Islet of Langerhans (tissue), 1 donor: ENCODE results near the gene IMMT.
"Not testable (repeated sequence)": the region's sequence is repeated elsewhere in the genome, so short reads cannot be mapped to it uniquely, and the experiment has no call there.

Experiments used
- FAIRE-seq: peaks from one replicate; lab custom pipeline; 2011; peaks lifted over from hg19 to GRCh38; lab: Jason Lieb, UNC

Gene IMMT

DNA sequence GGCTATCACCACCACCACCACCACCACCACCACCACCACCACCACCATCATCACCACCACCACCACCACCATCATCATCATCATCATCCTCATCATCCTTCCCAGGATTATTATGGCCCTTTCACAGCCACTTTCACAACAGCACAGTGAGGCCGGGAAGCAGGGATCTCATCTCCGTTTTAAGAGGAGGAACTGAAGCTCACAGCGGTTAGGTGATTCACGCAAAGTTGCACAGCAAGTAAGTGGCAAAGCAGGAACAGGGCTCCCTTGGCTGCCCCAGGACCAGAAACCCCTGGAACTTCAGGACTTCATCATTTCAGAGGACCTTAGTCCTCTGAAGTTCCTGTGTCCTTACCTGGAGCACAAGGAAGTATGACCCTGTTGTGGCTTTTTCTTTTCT is 30.8 kb upstream of the IMMT start:
- no peak for FAIRE-seq

DNA sequence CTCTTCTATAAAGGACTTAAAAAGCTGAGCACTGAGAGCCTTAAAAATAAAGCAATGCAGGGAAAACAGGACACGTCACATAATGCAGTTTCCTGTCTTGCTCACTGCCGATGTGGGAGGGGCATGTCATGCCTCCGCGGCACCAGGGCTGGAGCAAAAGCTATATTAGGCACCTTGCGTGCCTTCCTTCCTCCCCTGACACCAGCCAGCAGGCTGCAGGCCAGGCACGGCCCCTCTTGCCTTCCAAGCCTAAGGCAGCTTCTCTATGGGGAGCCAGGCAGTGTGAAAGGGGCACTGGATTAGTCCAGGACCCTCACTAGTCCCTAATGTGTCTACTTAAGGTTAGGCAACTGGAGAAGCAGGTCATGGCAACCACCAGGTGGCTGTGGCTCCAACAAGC is 30.3 kb upstream of the IMMT start:
- FAIRE-seq, result no peak

DNA sequence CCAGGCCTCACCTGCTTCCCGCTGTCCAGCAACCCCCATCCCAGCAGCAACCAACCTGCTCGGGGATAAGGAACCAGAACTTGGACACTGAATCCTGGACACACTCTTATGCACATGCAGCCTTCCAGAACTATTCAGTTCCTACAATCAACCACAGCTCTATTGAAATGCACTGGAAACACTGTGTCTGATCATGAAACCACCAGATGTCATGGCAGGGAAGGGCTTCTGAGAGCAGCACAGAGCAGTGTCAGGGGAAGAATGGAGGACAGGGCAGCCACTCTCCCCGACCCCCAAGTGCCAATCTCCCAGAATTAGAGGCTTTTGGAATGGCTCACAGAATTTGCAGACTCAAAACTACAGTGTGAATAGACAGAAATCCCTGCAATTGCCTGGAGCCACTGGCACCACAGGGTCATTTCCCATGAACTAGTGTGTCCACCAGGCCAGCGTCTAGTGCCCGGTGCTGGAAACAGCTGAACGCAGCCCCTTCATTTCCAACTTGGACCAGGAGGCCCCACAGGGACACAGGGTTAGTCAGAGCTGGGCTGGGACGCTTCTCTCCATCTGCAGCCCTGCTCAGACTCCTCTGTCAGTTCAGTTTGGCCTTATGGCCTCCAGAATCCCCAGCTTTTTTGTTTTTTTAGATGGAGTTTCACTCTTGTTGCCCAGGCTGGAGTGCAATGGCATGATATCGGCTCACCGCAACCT is 29.5 kb upstream of the IMMT start:
- no peak for FAIRE-seq

DNA sequence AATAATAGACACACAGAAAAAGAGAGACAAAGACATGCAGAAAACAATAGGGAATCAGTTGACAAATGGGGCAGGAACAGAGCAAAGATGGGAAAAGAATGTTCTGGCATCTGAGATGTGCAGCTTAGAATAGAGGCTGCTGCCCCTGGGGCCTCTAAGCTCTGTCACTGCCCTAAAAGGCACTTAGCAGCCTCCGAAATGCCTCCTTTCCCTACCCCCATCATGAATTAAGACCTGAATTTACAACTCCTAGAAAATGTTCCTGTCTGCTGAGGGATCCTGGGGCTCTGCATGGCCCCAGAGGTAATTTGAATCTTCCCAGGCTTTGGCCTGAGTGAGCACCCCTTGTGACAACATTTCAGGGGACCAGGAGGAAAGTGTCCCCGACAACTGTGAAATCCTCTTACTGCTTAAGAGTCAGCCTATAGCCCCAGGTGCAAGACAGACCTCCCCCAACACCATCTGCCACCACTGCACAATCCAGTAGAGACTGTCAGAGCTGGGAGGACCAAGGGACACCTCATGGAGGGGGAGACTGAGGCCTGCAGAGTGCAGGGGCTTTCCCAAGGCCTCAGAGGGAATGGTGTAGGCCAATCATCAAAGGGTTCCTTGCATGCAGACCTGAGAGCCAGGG is 28.8 kb upstream of the IMMT start:
- no peak for FAIRE-seq

DNA sequence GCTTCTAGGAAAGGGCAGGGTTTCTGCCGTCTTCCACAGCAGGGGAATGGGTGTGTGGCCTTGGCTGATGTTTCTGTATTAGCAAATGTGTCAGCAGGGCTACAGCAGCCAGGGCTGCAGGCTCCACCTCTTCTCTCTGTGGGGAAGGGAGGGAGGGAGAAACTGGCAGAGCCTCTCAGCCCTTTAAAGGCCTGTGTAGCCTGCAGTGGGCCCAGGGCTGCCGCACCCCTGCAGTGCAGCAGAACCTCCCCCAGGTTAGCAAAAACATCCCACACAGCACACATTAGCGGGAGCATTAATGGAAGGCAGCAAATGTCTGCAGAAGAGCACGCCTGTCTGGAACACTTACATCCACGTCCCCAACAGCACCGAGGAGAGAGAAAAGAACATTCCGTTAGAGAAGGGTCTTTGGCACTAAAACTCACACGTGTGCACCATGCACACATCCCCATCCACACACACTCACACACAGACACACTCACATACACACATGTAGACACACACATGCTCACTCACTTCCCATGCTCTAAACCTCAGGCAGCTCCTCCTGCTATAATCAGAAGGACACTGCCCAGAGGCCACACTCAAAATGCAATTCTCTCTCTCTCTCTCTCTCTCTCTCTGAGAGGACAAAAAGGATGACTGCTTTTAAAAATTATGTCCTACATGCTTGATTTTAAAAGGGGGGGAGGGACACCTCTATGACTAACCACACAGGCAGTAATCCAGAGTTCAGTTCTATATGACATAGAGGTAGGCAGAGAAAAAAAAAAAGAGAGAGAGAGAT is 28.1 kb upstream of the IMMT start:
- FAIRE-seq, result no peak

DNA sequence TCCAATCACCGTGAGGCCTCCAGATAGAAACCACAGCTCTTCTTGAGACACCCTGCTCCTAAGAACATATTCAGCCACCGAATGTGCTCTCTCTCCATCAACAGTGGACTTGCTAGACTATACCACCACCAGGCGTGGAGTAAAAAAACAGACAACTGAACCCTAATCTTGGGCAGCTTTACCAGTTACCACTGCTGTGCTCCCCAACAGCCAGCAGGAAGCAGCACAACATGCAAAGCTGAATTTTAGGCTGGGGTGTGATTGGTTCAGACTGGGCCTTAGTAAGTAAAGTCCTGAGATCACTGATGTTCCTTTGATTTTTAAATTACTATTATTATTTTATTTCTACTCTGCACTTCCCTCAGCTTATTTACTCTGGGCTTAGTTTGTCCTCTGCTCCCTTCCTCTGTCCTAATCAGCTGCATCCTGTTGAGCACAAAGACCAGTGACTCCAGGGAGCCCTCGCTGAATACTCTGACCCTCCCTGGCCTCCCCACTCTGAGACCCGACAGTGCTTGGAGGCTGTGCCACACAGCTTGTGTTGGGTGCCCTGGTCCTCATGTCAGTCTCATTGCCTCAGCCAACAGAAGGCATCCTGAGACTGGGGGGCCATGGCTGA is 25.9 kb upstream of the IMMT start:
- FAIRE-seq, result no peak

DNA sequence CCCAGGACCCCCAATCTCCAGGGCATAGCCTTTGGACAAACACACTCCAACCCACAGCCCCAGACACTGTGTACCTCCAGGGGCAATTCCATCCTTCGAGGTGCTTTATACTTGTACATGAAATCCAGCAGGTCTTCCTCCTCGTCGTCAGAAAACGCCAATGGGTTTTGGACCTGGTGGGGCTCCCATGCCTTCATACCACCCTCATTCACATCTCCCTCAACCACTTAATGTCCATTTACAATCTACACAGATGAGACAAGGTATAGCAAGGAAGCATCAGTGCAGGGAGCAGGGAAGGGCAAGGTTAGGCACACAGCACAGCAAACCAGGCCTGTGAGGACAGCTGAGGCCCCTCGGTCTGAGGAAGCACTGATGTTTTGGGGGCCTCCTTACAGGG is 24.6 kb upstream of the IMMT start:
- no peak for FAIRE-seq

DNA sequence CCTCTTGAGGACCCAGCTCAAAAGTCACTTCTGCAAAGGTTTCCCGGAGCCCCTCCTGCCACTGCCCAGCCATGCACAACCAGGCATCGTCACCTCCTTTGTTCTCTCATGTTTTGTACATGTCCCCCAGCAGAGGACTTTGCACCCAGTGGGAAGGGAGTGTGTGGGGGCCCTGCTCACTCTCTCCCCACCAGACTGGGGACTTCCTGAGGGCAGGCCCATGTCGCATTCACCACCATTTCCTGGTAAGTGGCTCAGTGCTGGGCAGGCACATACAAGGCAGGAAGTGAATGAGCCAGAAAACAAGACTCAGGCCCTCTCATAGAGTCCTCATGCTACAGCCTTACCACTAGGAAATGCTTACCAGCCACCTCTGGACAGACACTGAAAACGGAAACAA is 22.9 kb upstream of the IMMT start:
- FAIRE-seq, result no peak

DNA sequence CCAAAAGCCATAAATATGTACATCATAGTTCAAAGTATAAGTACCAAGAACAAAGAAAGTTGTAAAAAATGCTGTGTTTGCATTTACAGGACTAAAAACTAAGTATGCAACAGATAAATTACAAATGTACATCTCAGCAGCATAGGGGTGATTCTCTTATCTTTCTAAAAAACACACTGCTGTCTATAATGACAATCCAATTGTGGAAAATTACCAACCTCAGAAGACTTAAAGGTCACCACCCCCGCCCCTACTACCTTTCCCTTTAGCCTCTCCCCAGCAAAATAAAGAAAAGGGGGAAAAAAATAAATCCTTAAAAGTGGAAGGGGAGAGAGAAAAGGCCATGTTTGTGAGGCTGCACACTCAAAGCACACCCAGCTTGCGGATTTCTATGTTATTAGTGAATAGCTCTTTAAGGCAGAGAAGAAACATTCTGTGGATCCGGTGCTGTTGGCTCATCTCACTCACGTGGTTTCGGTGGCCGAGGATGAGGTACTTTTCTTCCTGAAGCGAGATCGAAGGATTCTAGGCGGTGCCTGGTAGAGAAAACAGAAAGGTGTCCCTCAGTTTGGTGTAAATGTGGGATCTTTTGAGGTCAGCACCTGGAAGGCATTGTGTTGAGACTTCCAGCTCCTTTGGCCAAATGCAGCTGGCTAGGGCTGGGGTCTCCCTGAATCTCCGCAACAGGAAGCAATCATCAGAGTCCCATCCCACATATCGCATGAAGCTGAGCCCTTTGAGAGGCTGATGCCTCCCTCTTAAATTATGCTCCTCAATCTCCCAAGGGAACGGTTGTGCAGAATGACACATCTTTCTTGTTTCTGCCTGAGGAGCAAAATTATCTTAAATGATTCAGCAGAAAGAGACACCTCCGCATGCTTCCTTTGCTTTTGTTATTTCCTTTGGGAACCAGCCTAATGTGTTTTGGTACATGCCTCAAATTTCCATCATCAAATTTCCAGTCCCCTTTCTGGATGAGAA is 21.6 kb upstream of the IMMT start:
- FAIRE-seq, result no peak

DNA sequence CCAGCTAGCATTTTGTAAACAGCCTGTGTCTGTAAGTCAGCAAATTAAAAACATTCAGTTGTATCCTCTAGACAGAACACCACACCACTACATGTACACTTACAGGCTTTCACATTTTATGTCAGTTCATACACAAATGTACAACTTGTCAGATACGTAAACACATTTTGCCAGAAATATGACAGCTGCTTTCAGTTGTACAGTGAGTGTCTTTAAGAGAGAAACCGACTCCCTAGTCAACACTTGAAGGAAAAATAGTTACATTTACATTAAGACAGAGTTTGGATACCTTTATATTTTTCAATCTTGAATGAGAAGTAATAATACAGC is 19.2 kb upstream of the IMMT start:
- FAIRE-seq, result peak; percentile 47

DNA sequence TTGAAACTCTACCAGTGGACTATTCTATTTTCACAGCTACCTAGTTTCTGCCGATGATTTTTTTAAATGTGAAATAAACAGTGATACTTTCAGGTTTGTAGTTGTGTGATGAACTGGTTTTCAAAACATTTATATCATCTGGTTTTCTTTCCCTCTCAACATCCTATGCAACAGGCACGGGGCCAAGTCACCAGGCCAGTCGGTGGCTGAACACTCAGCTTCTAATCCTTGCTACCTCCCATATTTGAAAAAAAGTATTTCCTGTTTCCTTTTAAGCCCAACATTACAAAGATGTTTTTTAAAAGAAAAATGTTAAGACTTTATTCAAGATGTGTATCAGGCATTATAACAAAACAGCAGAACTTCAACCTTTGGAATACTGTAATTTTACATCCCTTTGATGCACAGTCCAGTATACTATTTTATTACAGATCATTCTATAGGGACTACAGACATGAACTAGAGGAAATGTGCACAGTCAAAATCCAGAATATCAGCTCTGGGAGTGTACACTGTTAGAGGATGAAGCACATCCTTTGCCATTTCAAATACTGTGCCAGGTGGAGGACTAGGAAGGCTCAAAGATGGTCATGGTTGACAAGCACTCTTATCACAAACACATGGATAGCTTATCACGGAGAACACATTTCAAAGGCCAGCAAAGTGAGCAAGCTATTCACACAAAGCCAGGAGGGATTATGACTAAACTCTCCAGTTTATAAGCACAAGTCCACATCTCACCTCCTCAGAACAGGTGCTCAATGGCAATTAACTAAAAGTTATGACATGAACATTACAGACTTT is 18.6 kb upstream of the IMMT start:
- FAIRE-seq, result no peak

DNA sequence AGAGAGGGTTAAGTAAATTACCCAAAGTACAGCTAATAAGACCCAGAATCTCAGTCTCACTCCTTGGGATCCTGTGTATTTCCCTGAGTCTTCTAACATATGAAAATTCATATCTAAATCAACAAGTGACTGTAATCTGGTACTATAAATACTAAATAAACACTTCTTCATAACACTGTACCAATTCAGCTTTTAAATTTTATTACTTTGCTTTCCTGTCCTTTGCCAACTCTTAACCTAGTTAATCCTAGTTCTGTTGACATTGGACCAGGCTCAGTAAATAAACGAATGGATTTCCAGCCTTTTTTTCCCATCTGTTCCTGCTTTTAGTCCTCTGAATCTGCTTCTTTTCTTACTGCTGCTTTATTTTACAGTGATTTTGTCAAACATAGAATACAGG is 17.8 kb upstream of the IMMT start:
- FAIRE-seq, result peak; percentile 73

DNA sequence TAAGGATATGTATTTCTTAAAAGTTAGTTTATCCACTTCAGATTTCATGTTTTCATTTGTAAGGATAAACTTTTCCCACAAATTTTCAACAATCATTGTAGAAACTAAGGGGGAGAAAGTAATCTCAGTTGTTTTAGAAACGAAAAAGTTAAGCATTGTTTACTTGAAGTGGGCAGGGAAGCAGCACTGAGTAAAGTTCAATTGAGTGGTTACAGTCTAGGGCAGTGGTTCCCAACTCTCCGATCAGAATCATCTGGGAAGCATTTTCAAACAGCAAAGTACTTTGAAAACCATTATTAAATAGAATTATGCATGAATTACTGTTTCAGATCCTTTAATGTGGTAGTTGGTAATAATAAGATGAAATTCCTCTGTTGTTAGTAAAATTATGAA is 16.5 kb upstream of the IMMT start:
- no peak for FAIRE-seq

DNA sequence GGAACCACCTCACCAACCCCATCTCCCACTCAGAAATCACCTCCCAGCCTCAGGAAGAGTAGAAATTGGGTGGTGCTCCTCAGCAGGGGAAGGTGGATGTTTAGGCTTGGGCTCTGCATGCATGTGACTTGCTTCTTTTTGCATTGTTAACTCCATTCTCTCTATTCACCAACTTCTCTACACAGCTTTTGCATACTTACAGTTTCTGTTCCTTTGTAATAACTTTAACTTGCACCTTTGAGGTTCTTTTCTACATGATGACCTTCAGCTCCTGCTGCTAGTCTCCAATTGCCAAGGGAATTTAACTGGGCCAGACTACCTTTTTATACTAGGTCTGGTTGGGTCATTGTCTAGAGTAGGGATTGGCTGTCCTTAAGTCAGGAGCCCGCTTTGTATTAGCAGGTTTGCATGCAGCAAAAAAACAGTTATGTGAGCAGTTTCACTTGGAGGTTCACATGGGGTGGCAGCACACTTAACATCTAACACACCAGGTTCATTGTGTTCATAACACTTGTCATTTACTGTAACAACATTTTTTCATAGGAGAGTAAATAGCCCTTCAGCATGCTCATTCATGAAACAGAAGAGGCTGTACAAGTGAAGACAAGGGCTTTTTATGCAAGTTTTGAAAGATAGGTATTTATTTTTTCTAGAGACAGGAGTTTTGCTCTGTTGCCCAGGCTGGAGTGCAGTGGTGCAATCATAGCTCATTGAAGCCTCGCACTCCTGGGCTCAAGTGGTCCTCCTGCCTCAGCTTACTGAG is 16.0 kb upstream of the IMMT start:
- no peak for FAIRE-seq

DNA sequence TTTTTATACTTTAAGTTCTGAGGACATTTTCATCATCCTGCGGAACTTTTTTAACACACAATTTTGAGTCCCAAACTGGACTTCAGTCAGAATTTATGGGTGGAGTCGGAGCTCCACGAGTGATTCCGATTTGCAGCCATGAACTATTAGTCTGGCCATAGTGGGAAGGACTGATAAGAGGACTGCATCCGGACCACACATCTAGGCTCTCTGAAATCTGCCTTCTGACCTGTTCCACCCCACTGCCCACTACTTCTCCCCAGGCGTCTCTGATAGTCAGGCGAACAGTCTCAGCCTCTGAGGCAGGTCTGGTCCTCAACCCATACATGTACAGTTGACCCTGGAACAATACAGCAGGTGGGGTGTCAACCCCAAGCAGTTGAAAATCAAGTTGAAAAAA is 9.2 kb upstream of the IMMT start:
- no peak for FAIRE-seq

DNA sequence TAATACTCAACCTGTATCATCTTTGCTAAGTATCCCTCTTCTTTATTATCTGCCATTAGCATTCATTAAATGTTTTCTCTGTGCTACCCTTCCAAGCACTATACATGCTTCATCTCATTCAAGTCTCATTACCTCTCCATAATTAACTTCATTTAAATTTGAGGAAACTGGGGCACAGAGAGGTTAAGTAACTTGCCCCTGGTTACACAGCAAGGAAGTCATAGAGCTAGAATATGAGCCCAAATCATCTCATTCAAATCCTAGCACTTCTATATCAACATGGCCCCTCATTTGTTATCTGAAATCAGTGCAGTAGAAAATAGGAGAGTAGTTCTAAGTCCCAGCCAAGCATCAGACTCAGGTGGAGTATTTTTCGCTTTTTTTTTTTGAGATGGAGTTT is 8.4 kb upstream of the IMMT start:
- no peak for FAIRE-seq

DNA sequence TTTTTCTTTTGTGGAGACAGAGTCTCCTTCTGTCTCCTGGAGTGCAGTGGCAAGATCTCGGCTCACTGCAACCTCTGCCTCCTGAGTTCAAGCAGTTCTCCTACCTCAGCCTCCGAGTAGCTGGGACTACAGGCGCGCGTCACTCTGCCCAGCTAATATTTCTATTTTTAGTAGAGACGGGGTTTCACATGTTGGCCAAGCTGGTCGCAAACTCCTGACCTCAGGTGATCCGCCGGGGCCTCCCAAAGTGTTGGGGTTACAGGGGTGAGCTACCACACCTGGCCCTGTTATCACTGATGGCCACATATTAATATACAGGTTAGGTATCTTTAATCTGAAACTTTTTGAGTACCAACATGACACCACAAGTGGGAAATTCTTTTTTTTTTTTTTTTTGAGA is 7.4 kb upstream of the IMMT start:
- no peak for FAIRE-seq

DNA sequence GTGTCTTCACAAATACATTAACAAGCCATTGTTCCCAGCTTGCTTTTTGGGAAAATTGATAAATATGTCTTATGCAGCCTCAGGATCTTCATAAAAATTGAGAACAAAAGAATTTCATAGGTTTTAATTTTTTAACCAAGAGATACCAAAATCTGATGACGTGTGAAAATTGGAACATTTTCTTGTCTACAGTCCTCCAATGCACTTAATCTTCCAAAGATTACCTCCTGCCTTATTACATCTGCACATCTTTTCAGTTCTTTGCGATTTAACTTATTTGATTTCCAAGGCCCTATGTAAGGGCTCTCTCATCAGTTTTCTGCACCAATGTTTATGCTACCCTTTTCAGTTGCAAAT is 7.1 kb upstream of the IMMT start:
- no peak for FAIRE-seq

DNA sequence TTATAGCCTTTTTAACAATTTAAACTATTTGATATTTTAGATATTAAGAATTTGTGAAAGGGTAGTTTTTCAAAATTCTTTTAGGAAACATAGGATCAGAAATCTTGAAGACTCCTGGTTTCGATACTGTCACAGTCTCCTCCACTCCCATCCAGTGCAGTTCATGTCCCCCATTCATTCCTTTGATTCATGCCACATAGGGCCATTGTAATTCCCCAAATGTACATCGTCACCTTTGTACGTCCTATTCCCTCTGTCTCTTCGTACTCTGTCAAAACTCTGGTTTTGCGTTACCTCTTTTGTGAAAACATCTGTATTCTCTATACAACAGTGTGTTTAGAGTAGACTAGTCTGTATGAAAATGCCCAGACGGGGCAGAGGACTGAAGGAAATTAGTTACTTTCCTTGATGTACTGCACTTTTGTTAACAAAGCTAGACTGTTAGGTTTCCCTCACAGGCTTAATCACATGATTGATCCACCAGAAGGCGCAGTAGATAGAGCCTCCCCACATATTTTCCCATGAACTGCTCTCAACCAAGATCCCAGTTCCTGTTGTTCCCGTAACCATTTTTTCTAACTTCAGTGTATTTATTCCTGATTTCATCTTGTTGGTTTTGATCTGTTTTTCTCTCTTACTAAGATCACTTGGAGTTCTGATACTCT is 6.5 kb upstream of the IMMT start:
- FAIRE-seq, result no peak

DNA sequence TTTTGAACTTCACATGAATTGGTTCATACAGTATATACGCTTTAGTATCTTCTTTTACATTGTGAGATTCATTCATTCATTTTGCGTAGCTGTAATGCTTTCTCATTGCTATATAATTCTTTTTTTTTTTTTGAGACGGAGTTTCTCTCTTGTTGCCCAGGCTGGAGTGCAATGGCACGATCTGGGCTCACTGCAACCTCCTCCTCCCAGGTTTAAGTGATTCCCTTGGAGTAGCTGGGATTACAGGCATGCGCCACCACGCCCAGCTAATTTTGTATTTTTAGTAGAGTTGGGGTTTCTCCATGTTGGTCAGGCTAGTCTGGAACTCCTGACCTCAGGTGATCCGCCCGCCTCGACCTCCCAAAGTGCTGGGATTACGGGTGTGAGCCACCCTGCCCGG is 5.3 kb upstream of the IMMT start:
- FAIRE-seq, result not testable (repeated sequence)
